GM06990 (cell line): ENCODE results near the gene ENOX2.

Source experiments
- DNase-seq: peaks from one replicate; pipeline ENCODE4 v3.0.0-alpha.2; 2011; ENCODE audit not compliant: insufficient read length; ENCODE audit errors: extremely low read depth
- H3K27me3 ChIP-seq: replicated peaks from 2 replicates; pipeline ENCODE4 v1.6.0; 2011; ENCODE audit warnings: low read length; ENCODE audit not compliant: control insufficient read depth, insufficient read depth
- H3K36me3 ChIP-seq: 2 replicates; pipeline ENCODE4 v1.5.1; 2011; ENCODE audit warnings: low read length; ENCODE audit not compliant: control insufficient read depth, insufficient read depth
- H3K4me3 ChIP-seq: replicated peaks from 2 replicates; pipeline ENCODE4 v1.5.1; 2011; ENCODE audit warnings: low read depth, mild to moderate bottlenecking, control low read depth, low read length
- CTCF ChIP-seq: IDR thresholded peaks from 2 replicates; pipeline ENCODE4 v1.5.1; 2011; ENCODE audit warnings: low read length, control low read depth, mild to moderate bottlenecking, inconsistent platforms; ENCODE audit not compliant: insufficient read depth, poor library complexity, severe bottlenecking

Gene ENOX2

GRCh38 chrX:130789793-130790192 lies 113.2 kb downstream of the ENOX2 start:
- no peak for DNase-seq
- Histone ChIP-seq H3K4me3 (no peak overlapping the region), H3K36me3 (no peaks in the 10 kb centered on the region), H3K27me3 (no peaks in the 10 kb centered on the region)
- no peak for TF ChIP-seq CTCF

GRCh38 chrX:130788786-130789581 lies 114.0 kb downstream of the ENOX2 start:
- no peaks in the 10 kb centered on the region for H3K27me3 ChIP-seq

GRCh38 chrX:130786030-130786429 lies 117.0 kb downstream of the ENOX2 start:
- Histone ChIP-seq H3K27me3 (no peaks in the 10 kb centered on the region), H3K36me3 (no peaks in the 10 kb centered on the region), H3K4me3 (no peak overlapping the region)
- no peak for TF ChIP-seq CTCF
- DNase-seq = no peak

More at GRCh38 chrX:130788786-130789581, 114.0 kb downstream of the ENOX2 start:
- no peaks in the 10 kb centered on the region for H3K36me3 ChIP-seq
- TF ChIP-seq CTCF = no peak
- no peak for DNase-seq
- H3K4me3 ChIP-seq = no peak overlapping the region

- Histone ChIP-seq H3K4me3 (no peak overlapping the region), H3K27me3 (no peaks in the 10 kb centered on the region), H3K36me3 (no peaks in the 10 kb centered on the region)
- TF ChIP-seq CTCF = no peak
- DNase-seq = no peak
Measured at GRCh38 chrX:130778773-130779172, 124.2 kb downstream of the ENOX2 start.

GRCh38 chrX:130775849-130776248 lies 127.2 kb downstream of the ENOX2 start:
- H3K36me3 ChIP-seq = no peaks in the 10 kb centered on the region
- TF ChIP-seq CTCF = no peak
- H3K4me3 ChIP-seq = no peak overlapping the region
- no peak for DNase-seq
- no peaks in the 10 kb centered on the region for H3K27me3 ChIP-seq

GRCh38 chrX:130772776-130773143 lies 130.2 kb downstream of the ENOX2 start:
- Histone ChIP-seq H3K36me3 (no peaks in the 10 kb centered on the region), H3K27me3 (no peaks in the 10 kb centered on the region), H3K4me3 (no peak overlapping the region)
- DNase-seq = no peak
- TF ChIP-seq CTCF = no peak
